Ovary (tissue), 9 donors: ENCODE data around the gene COASY. TPM values are rescaled to one million over a fixed set of nuclear protein-coding genes. Genes with fewer than 3 reads are reported as not detected.
A peak's percentile ranks its signal among the peaks of the same experiment; 100 is the strongest.
"Not testable (repeated sequence)": the region's sequence is repeated elsewhere in the genome, so short reads cannot be mapped to it uniquely, and the experiment has no call there.

ENCODE experiments used
- DNase-seq, 5 donors: peaks; one replicate each; pipeline ENCODE4 v3.0.0-alpha.2; 2019 to 2020
- H3K27ac ChIP-seq, 2 donors: fragments of 200-600 bp; one replicate each; pipeline versions ENCODE4 v1.5.1 to v1.8.0; 2019 to 2022
- H3K27me3 ChIP-seq: fragments of 200-600 bp; one replicate; pipeline ENCODE4 v1.8.0; 2022
- H3K36me3 ChIP-seq: fragments of 200-600 bp; sonication (generic); one replicate; pipeline ENCODE4 v1.5.1; 2019
- H3K4me1 ChIP-seq: one replicate; pipeline ENCODE4 v1.8.1; 2013; ENCODE audit warnings: mild to moderate bottlenecking, moderate library complexity; ENCODE audit not compliant: insufficient read depth
- H3K4me3 ChIP-seq: fragments of 200-600 bp; sonication (generic); one replicate; pipeline ENCODE4 v1.5.1; 2017
- H3K9me3 ChIP-seq, 2 donors: fragments of 200-600 bp in 1 of 2; sonication (generic) in 1 of 2; one replicate each; pipeline versions ENCODE4 v1.5.1 to v1.8.1; 2013 to 2019; ENCODE audit warnings: mild to moderate bottlenecking in 1 of 2, moderate library complexity in 1 of 2
- EP300 ChIP-seq: sonication (generic); formaldehyde crosslinking; IDR thresholded peaks from one replicate; pipeline ENCODE4 v1.6.1; 2017; ENCODE audit warnings: antibody characterized with exemption
- POLR2A ChIP-seq: fragments of 450-650 bp; IDR thresholded peaks from one replicate; pipeline ENCODE4 v1.6.1; 2017; ENCODE audit warnings: antibody characterized with exemption, mild to moderate bottlenecking, moderate library complexity
- WGBS, 3 donors: extraction: QIAGEN DNeasy Blood & Tissue Kit in 1 of 3; methylation state at CpG; one replicate each; pipeline versions ENCODE4 v1.1.5 to v1.1.7; 2013 to 2017; 5-methylcytosine and 5-hydroxymethylcytosine counted together
- intact Hi-C, 4 donors: fragments of 100-400 bp; cut with DNase I; formaldehyde crosslinking; loops; one replicate each; pipeline versions ENCODE4 v1.11.0 to v1.15.1; 2022 to 2023
- polyA plus RNA-seq, 2 donors: library from polyadenylated mRNA; stranded (reverse); fragments of 200-250 nt in 1 of 2; fragments of 350-450 nt in 1 of 2; fragmentation: Illumina TruSeq in 1 of 2; extraction: RNeasy Lipid Tissue Mini Kit (QIAGEN cat#74804) in 1 of 2; gene quantifications; one replicate each; pipeline ENCODE4 v1.2.3, GENCODE V29; 2013 to 2014
- total RNA-seq, 7 donors: library from RNA; depleted of rRNA in 2 of 7; stranded (reverse); fragments of >200 nt in 2 of 7; fragmentation: NEBNext Ultra II Directional in 3 of 7; extraction: Animal tissue kit (Norgen Biotek cat#: 25700) in 3 of 7; gene quantifications; one replicate each; pipeline versions ENCODE4 v1.1.0 to v1.2.4, GENCODE V29; 2016 to 2023
- TF ChIP-seq, protein P1 (sequence below), 3 donors: fragments of 450-650 bp in 2 of 3; fragments of 200-600 bp in 1 of 3; IDR thresholded peaks; one replicate each; pipeline versions ENCODE4 v1.5.1 to v1.8.0; 2016 to 2022; ENCODE audit warnings: antibody characterized with exemption in 3 of 3, mild to moderate bottlenecking in 1 of 3
- donor health status: DM: no; HTN: no; CAD: no; lungs with moderate emphysema.
- donor health status: DM: no; HTN: no; CAD: no.
- donor health status: Bipolar disorder and iron deficiency.
- donor health status: DM: yes; HTN: yes; CAD: no.
- donor health status: DM: no; HTN: no; CAD: no.
- donor health status: DM: yes; HTN: yes; CAD: no.

COASY gene
- total and polyA plus RNA-seq, 9 donors: 13.8 to 51.2 (median 40.8) TPM

DNA sequence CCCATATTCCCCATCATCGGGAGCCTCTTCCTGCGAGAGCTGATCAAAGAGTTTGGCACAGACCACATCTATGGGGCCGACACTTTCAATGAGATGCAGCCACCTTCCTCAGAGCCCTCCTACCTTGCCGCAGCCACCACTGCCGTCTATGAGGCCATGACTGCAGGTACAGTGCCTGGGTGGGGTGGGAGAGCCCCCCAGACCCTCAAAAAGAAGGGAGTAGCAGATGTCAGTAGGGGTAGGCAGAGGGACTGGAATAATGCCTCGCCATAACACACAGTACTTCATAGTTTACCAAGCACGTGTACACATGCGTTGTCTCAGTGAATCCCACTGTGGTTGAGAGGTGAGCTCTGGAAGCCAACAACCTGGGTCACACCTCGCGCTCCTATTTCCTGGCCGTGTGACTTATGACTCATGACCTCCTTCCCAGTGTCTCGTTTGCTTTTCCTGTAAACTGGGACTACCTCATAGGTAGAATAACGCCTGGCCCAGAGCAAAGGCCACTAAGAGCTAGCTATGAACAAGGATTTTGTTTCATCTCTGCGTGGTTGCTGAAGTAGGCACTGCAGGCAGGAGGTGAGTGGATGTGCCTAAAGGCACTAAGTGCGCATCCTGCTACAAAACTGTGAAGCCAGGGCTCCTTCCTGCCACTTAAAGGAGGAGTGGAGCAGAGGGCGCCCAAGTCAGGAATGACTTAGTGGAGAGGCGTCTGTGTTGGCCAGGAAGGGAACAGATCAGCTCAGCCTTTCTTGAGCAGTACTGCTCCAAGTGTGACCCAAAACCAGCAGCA, 20.7 kb upstream of the COASY start:
- no peaks in the 10 kb centered on the region for H3K27me3 ChIP-seq
- no peak for DNase-seq
- no peaks in the 10 kb centered on the region for H3K9me3 ChIP-seq
- intact Hi-C loops: no loop called here
- H3K4me1 ChIP-seq: peaks cover 5% of the 10 kb centered on the region
- H3K4me3 ChIP-seq: no peak overlapping the region
- no peak for TF ChIP-seq POLR2A
- TF ChIP-seq EP300: no peak
- TF ChIP-seq, protein P1, sequence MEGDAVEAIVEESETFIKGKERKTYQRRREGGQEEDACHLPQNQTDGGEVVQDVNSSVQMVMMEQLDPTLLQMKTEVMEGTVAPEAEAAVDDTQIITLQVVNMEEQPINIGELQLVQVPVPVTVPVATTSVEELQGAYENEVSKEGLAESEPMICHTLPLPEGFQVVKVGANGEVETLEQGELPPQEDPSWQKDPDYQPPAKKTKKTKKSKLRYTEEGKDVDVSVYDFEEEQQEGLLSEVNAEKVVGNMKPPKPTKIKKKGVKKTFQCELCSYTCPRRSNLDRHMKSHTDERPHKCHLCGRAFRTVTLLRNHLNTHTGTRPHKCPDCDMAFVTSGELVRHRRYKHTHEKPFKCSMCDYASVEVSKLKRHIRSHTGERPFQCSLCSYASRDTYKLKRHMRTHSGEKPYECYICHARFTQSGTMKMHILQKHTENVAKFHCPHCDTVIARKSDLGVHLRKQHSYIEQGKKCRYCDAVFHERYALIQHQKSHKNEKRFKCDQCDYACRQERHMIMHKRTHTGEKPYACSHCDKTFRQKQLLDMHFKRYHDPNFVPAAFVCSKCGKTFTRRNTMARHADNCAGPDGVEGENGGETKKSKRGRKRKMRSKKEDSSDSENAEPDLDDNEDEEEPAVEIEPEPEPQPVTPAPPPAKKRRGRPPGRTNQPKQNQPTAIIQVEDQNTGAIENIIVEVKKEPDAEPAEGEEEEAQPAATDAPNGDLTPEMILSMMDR (IDR thresholded peaks at IDR 0.05): no peak
- no peak overlapping the region for H3K27ac ChIP-seq
- no peaks in the 10 kb centered on the region for H3K36me3 ChIP-seq
- 75 to 79% (median 76%) methylated on average over 17 of the region's 17 CpGs for WGBS, 3 donors

GRCh38 chr17:42543190-42544079, 18.5 kb upstream of the COASY start:
- H3K27me3 ChIP-seq: no peaks in the 10 kb centered on the region
- intact Hi-C loops: no loop called here
- DNase-seq: no peak
- H3K4me1 ChIP-seq: peaks cover 14% of the 10 kb centered on the region
- WGBS, 3 donors: 77 to 89% (median 81%) methylated on average over 39 of the region's 39 CpGs
- no peak overlapping the region for H3K27ac ChIP-seq
- no peak for TF ChIP-seq EP300
- no peak for TF ChIP-seq POLR2A
- TF ChIP-seq, protein P1 (IDR thresholded peaks at IDR 0.05): no peak
- H3K9me3 ChIP-seq: no peaks in the 10 kb centered on the region
- no peak overlapping the region for H3K4me3 ChIP-seq
- H3K36me3 ChIP-seq: no peaks in the 10 kb centered on the region

DNA sequence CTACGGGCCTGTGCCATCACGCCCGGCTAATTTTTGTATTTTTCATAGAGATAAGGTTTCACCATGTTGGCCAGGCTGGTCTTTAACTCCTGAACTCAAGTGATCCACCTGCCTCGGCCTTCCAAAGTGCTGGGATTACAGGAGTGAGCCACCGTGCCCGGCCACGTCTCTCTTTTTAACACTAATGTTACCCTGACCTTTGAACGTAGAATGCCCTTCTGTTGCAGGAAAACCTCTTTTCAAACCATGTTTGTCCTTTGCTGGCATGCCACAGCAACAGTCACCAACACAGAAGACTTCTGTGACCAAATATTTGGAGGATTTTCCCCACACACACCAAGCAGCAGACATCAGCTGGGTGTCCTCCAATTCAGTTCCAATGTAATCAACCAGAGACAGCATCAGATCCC, 17.1 kb upstream of the COASY start:
- TF ChIP-seq POLR2A (no peak), EP300 (no peak)
- TF ChIP-seq, protein P1 (IDR thresholded peaks at IDR 0.05): no peak
- Histone ChIP-seq H3K27me3 (no peaks in the 10 kb centered on the region), H3K4me3 (no peak overlapping the region), H3K4me1 (peaks cover 16% of the 10 kb centered on the region), H3K27ac (no peak overlapping the region), H3K9me3 (no peaks in the 10 kb centered on the region), H3K36me3 (no peaks in the 10 kb centered on the region)
- whole genome bisulfite sequencing, 3 donors: 68 to 73% (median 69%) methylated on average over 8 of the region's 8 CpGs
- DNase-seq: no peak
- intact Hi-C loops: no loop called here

DNA sequence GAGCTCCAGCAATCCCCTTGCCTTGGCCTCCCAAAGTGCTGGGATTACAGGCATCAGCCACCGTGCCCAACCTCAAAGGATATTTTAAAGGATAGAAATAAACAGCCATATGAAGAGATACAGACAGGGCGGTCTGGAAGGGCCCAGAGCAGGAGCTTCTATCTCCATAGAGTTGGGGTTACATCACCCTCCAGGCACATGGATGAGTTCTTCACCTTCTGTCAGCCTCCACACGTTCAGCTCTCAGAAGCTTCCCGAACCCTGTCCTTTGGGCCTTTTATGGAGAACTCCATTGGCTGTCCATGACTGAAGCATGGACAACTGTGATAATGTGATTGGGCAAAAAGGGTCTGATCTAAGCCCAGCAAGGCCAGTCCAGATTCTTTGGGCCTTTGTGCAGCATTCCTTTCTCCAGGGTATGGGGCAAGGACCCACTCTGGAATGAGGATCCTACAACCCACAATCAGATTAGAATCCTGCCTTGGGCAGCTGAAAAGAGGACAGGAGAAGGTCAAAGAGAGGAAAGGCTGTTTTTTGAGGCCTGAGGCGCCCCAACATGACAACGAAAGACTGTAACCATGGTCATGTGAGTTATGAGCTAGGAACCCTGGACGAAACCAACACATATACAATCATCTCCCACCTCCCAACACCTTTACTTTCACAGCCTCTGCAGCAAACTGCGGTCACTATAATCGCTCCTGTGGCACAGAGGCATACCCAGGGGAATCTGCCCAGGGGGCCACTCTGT, 16.0 kb upstream of the COASY start:
- H3K27me3 ChIP-seq, intact Hi-C loops, DNase-seq, H3K9me3 ChIP-seq, H3K36me3 ChIP-seq, H3K4me3 ChIP-seq: not testable (repeated sequence)
- WGBS, 3 donors: 75 to 90% (median 82%) methylated on average over 9 of the region's 9 CpGs
- Histone ChIP-seq H3K27ac (peak overlapping the region in 1 of 2 donors; percentile 52), H3K4me1 (peaks cover 16% of the 10 kb centered on the region)
